ENCODE results near the gene C6orf47. TPM values are rescaled to one million over a fixed set of nuclear protein-coding genes. Genes with fewer than 3 reads are reported as not detected.
A peak's percentile ranks its signal among the peaks of the same experiment; 100 is the strongest.

C6orf47 gene
- total and polyA plus RNA-seq, 2 of the 13 experiments (the other 11 are each of a cell fraction or from before 2014, with no cell fraction given) = 1.7 to 18.1 TPM

GRCh38 chr6:31655349-31656237, 5.0 kb downstream of the C6orf47 start, which contains the start of gene APOM (continued):
- TF ChIP-seq ZNF552 (CRISPR knock-in tag; IDR thresholded peaks at IDR 0.05; ENCODE audit: borderline replicate concordance) = peak; percentile 68; the same call in 1 of the 2 replicates
- TF ChIP-seq SRY (CRISPR knock-in tag; IDR thresholded peaks at IDR 0.05) = peak; percentile 85
- peak; percentile 87 for TF ChIP-seq ZNF280D (CRISPR knock-in tag; IDR thresholded peaks at IDR 0.05)
- TF ChIP-seq ZBTB25 (CRISPR knock-in tag; IDR thresholded peaks at IDR 0.05) = peak; percentile 89; the same call in 1 of the 2 replicates
- peak; percentile 34; the same call in 1 of the 2 replicates for TF ChIP-seq STAG1 (CRISPR knock-in tag; IDR thresholded peaks at IDR 0.05)
- TF ChIP-seq MAFF (IDR thresholded peaks at IDR 0.05; ENCODE audit: low read depth, low read length) = 0 out of 2 replicates have a peak, but pooled peaks have one; percentile 9
- TF ChIP-seq ZFP36L2 (CRISPR knock-in tag; IDR thresholded peaks at IDR 0.05) = no peak; the same call in 1 of the 2 replicates
- TF ChIP-seq ZNF142 (CRISPR knock-in tag; IDR thresholded peaks at IDR 0.05) = no peak; the same call in 1 of the 2 replicates
- no peak for TF ChIP-seq JARID2 (CRISPR knock-in tag; IDR thresholded peaks at IDR 0.05; ENCODE audit: insufficient replicate concordance)
- TF ChIP-seq KAT2B (IDR thresholded peaks at IDR 0.05; ENCODE audit: borderline replicate concordance, low read depth, low read length) = no peak
- peak; percentile 78 for TF ChIP-seq ZNF350 (CRISPR knock-in tag; IDR thresholded peaks at IDR 0.05; ENCODE audit: borderline replicate concordance, low read depth)
- no peak; the same call in 1 of the 2 replicates for TF ChIP-seq AHR (CRISPR knock-in tag; IDR thresholded peaks at IDR 0.05)
- peak; percentile 91 for TF ChIP-seq SIN3A (IDR thresholded peaks at IDR 0.05; ENCODE audit: borderline replicate concordance, low read depth, low read length)
- TF ChIP-seq NFE2L2 (IDR thresholded peaks at IDR 0.05; ENCODE audit: low read length) = 0 out of 2 replicates have a peak, but pooled peaks have one; percentile 24
- TF ChIP-seq ZNF543 (CRISPR knock-in tag; IDR thresholded peaks at IDR 0.05) = peak; percentile 74; the same call in 1 of the 2 replicates
- peak; percentile 81 for TF ChIP-seq MYC (CRISPR knock-in tag; IDR thresholded peaks at IDR 0.05; ENCODE audit: borderline replicate concordance)
- TF ChIP-seq GATA4 (IDR thresholded peaks at IDR 0.05; ENCODE audit: borderline replicate concordance, low read depth) = peak; percentile 89; the same call in 1 of the 2 replicates
- no peak for TF ChIP-seq AGO1 (IDR thresholded peaks at IDR 0.05; ENCODE audit: low read depth, low read length, poor library complexity, severe bottlenecking)

Measured in HepG2 (cell line).